NOMO-1 treated with DMSO at 0.1 percent for 48 hours (cell line): Measurements from ENCODE around the gene TMEM59.
"Not testable (repeated sequence)": the region's sequence is repeated elsewhere in the genome, so short reads cannot be mapped to it uniquely, and the experiment has no call there.

ENCODE experiments used
- DNase-seq: peaks from one replicate; lab custom pipeline; 2025; ENCODE audit not compliant: unreplicated experiment; lab: John Stamatoyannopoulos, UW

The TMEM59 gene, protein sequence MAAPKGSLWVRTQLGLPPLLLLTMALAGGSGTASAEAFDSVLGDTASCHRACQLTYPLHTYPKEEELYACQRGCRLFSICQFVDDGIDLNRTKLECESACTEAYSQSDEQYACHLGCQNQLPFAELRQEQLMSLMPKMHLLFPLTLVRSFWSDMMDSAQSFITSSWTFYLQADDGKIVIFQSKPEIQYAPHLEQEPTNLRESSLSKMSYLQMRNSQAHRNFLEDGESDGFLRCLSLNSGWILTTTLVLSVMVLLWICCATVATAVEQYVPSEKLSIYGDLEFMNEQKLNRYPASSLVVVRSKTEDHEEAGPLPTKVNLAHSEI

GRCh38 chr1:54052934-54053744 is at the start of gene TMEM59, which contains the start of gene TCEANC2:
TMEM59 (minus strand) TSS chr1:54053204; CDS start chr1:54053188, 16 bp downstream.
TCEANC2 (plus strand) TSS chr1:54053608; CDS start chr1:54054423, 815 bp downstream.
- DNase-seq: peak; percentile 100

GRCh38 chr1:54100500-54100899 is 47.5 kb upstream of the TMEM59 start:
- DNase-seq: no peak

DNA sequence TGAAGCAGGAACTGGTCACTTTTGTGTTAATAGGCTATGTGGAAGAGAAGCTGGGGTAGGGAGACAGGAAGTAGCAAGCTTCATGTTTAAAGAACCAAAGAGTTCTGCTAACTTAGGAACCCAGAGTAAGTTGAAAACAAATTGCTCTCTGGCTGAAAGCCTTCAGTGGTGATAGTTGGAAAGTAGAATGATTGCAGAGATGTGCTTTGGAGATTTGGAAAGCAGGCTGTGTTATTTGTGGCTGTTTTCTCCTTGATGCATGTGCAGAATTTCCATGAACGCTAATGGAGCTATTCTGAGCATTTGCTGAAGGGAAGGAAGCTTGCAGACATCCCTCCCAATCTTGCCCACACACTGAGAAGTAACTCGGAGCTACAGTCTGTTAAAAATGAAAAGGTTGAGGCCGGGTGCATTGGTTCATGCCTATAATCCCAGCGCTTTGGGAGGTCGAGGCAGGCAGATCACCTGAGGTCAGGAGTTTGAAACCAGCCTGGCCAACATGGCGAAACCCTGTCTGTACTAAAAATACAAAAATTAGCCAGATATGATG is 46.1 kb upstream of the TMEM59 start:
- DNase-seq: no peak

DNA sequence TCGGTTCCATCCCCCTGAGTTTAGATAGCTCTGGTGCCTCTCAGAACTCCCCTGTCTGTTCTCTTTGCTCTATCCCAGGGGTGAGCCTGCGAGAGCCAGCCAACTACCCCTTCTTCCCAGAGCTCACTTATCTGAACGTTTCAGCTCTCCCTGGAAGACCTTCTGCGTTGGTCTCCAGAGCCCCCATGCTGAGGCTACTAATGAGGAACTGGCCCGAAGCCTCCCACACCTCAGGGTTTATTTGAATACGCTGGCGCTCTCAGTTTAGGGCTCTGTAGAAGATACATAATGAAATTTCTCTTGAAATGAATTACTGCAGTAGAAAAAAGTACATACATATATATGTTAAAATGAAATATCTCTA is 43.9 kb upstream of the TMEM59 start:
- DNase-seq: no peak

GRCh38 chr1:54096227-54096876 is 43.3 kb upstream of the TMEM59 start:
- no peak for DNase-seq

- DNase-seq: peak; percentile 93
Measured at GRCh38 chr1:54095546-54096226, 42.7 kb upstream of the TMEM59 start.

DNA sequence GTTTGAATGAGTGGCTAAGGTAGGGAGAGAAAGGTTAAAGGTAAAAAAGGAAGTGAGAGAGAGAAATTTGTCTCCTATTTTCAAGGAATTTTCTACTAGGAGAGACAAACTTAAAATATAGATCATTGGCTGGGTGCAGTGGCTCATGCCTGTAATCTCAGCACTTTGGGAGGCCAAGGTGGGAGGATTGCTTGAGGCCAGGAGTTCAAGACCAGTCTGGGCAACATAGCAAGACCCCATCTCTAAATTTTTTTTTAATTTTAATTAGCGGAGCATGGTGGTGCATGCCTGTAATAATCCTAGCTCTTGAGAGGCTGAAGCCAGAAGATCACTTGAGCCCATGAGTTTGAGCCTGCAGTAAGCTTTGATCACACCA is 41.7 kb upstream of the TMEM59 start:
- not testable (repeated sequence) for DNase-seq

- DNase-seq: no peak
Measured at GRCh38 chr1:54094001-54094729, 41.2 kb upstream of the TMEM59 start.

DNA sequence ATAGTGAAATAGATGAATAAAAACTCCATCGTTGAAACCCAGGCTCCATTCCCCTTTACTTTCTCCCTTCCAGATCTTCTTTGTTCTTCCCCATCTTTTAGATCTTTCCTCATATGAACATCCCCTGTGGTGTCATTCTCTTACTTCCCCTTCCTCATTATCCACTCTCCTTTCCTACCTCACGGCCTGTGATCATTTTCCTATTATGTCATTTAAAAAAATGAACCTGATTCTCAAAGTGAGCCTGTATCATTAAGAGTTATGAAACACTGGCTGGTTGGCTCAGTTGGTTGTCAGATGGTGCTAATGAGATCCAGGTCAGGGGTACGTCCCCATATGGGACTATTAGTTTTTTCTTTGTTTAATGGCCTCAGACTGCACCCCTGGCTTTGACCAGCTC is 38.7 kb upstream of the TMEM59 start:
- peak; percentile 21 for DNase-seq

DNA sequence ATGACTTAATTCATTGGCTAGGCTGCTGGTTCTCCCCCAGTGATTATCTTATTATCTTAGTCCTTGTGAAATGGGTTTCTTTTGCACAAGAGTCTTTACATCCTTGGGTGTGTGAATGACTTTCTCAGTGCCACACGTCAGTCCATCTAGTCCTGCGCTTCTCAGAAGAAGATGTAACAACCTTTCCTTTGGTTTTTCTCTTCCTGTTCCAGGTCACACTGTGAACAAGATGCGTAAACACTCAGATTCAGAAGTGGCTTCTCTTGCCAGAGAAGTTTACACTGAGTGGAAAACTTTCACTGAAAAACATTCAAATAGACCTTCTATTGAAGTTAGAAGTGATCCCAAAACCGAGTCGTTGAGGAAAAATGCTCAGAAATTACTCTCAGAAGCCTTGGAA is 35.4 kb upstream of the TMEM59 start:
- no peak for DNase-seq

DNA sequence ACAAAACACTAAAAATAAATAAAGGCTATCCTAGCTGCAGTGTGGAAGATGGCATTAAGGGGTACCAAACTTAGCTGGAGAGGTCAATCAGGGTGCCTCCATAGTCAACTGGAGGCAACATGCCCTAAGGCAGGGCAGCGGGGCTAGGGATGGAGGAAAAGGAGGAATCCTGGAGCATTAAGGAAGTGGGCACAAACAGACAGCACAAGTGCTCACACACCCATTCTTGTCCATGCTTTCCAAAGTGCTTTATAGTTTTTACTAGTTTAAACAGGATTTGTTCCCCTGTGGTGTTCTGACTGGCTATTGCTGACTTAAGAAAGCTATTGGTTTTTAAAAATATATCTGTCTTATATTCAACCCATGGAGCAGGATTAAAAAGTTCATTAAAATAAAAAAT is 33.8 kb upstream of the TMEM59 start:
- DNase-seq: no peak

DNA sequence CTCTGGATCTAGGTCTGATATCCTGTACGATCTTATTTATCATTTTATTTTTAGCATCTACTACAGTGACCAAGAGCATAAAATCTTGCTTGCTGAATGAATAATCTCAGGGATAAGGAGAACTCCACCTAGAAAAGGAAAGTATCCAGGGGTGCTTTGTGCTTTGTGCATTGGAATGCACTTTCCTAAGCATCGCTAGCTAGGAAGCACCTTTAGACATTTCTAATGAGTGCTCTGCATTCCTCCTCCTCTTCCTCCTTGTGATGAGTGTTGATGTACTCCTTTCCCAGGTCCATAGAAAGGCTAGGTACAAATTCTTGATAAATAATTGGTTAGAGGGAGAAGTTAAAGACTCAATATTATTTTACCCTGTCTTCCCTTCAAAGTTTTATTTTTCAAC is 31.8 kb upstream of the TMEM59 start:
- no peak for DNase-seq

GRCh38 chr1:54081306-54082270 is 28.6 kb upstream of the TMEM59 start:
- peak; percentile 37 for DNase-seq

- DNase-seq: no peak
Measured at GRCh38 chr1:54080598-54081049, 27.6 kb upstream of the TMEM59 start.

DNA sequence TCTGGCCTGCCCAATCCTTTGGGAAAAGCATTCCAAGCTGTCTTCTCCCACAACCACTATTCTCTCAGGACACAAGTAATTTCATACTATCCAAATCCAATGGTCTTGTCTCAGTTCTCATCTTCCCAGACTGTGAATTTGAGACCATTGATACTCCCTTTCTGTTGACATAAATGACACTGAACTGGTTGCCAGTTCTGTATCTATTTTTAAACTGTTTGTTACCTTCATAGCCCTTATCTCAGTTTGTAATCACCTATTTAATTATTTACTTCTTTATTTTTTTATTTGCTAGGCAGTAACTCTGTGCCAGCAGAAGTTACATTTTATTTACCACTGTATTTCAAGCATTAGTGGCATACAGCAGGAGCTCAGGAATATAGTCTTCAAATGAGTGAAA is 24.4 kb upstream of the TMEM59 start:
- DNase-seq: no peak

DNA sequence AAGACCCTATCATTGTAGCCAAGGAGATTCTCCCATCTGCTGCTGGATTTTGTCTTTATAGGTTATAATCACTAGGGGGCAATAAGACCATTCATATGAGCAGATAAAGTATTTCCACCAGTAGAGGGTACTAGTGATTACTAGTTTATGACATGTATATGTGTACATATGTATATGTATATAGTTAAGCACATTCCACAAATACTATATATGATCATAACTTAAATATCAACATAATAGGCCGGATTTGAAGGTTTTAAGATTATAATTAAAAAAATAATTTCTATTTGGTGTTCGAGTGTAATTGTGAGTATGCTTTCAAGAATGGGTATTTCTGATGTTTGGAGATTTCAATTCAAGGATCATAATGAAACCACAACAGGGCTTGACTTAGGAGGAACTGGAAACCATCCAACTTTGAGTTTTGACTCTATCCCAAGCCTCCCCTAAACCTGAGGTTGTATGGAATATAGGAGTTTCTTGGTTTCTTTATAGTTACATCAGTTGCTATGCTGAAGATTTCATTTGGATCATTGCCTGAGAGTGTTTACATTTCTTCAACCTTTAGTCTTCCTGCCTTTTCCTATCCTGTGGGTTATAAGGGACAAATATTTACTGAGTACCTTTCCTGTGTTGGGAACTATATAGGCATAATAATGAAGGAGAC is 17.3 kb upstream of the TMEM59 start:
- DNase-seq: peak; percentile 67

DNA sequence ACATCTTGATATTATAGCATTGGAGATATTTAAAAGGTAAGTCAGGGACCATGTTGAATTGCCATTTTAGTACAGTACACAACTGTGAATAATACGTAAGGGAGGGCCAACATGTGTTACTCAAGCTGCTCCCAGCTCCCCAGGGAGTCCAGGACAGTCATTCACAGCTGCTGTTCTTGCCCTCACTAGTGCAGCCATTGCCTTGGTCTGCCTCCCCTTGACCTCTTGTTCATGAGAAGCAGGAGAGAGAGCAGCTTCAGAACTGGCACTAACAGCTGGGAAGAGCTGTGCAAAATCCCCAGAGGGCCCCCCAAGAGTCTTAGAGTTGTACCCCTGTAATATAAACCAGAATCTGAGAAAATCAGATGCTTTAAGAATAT is 16.8 kb upstream of the TMEM59 start:
- no peak for DNase-seq

DNA sequence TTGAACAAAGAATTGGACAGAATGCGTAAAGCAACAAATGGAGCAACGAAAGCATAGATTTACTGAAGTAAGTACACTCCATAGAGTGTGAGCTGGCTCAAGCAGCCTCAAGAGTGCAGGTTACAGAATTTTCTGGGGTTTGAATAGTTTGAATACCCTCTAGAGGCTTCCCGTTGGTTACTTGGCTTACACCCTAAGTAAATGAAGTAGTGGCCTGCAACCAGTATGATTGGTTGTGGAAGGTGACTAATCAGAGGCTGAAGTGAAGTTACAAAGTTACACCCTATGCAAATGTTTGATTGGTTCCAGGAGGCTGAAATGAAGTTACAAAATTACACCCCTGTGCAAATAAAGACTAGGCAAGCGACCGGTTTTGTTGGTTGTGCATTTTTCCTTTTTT is 11.3 kb upstream of the TMEM59 start:
- no peak for DNase-seq

GRCh38 chr1:54054438-54054749 is 1.4 kb upstream of the TMEM59 start:
- DNase-seq: no peak
